Loucy (cell line): ENCODE measurements around the gene AGK.

Experiments used
- H2AFZ ChIP-seq: fragments of 200-600 bp; sonication (generic); 2 replicates; pipeline ENCODE4 v1.6.0; 2016; ENCODE audit warnings: antibody characterized with exemption, mild to moderate bottlenecking, low read length, moderate library complexity
- H3F3A ChIP-seq: fragments of 200-600 bp; 2 replicates; pipeline ENCODE4 v1.6.0; 2016; ENCODE audit warnings: antibody characterized with exemption, low read depth, mild to moderate bottlenecking
- H3K27me3 ChIP-seq: fragments of 200-600 bp; sonication (generic); 2 replicates; pipeline ENCODE4 v1.6.1; 2014; ENCODE audit warnings: low read length, mild to moderate bottlenecking; ENCODE audit not compliant: insufficient read depth, poor library complexity, severe bottlenecking
- H3K36me3 ChIP-seq: fragments of 200-600 bp; sonication (generic); 2 replicates; pipeline ENCODE4 v1.6.1; 2016; ENCODE audit warnings: low read length; ENCODE audit not compliant: insufficient read depth
- H3K4me1 ChIP-seq: fragments of 200-600 bp; sonication (generic); 2 replicates; pipeline ENCODE4 v1.5.1; 2014; ENCODE audit warnings: low read length, mild to moderate bottlenecking; ENCODE audit not compliant: insufficient read depth, poor library complexity, severe bottlenecking
- H3K4me2 ChIP-seq: fragments of 200-600 bp; sonication (generic); 2 replicates; pipeline ENCODE4 v1.6.0; 2014; ENCODE audit warnings: antibody characterized with exemption, low read length, low read depth, mild to moderate bottlenecking; ENCODE audit not compliant: poor library complexity, severe bottlenecking
- H3K4me3 ChIP-seq: fragments of 200-600 bp; sonication (generic); 2 replicates; pipeline ENCODE4 v1.5.1; 2014; ENCODE audit warnings: low read length, mild to moderate bottlenecking, mixed read lengths; ENCODE audit not compliant: poor library complexity, severe bottlenecking
- H3K79me2 ChIP-seq: fragments of 200-600 bp; sonication (generic); 2 replicates; pipeline ENCODE4 v1.6.1; 2014; ENCODE audit warnings: low read length; ENCODE audit not compliant: insufficient read depth
- H3K9ac ChIP-seq: fragments of 200-600 bp; sonication (generic); 2 replicates; pipeline ENCODE4 v1.6.0; 2014; ENCODE audit warnings: mild to moderate bottlenecking, low read depth, low read length, moderate library complexity; ENCODE audit not compliant: poor library complexity, severe bottlenecking
- H3K9me2 ChIP-seq: fragments of 200-600 bp; sonication (generic); replicated peaks from 2 replicates; pipeline ENCODE4 v1.6.1; 2016; ENCODE audit warnings: low read depth, low read length, mixed read lengths
- H3K9me3 ChIP-seq: fragments of 200-600 bp; sonication (generic); 2 replicates; pipeline ENCODE4 v1.6.1; 2014; ENCODE audit warnings: mild to moderate bottlenecking, antibody characterized with exemption, low read length, low read depth; ENCODE audit not compliant: insufficient read depth
- H4K20me1 ChIP-seq: fragments of 200-600 bp; sonication (generic); 2 replicates; pipeline ENCODE4 v1.6.0; 2014; ENCODE audit warnings: antibody characterized with exemption, low read length, mild to moderate bottlenecking; ENCODE audit not compliant: insufficient read depth, poor library complexity, severe bottlenecking
- CTCF ChIP-seq: fragments of 200-600 bp; sonication (generic); conservative IDR thresholded peaks from 2 replicates; pipeline ENCODE4 v1.5.1; 2014; ENCODE audit warnings: mild to moderate bottlenecking, antibody characterized with exemption, low read length
- EZH2phosphoT487 ChIP-seq: fragments of 200-600 bp; IDR thresholded peaks from 2 replicates; pipeline ENCODE4 v1.6.1; 2018; ENCODE audit warnings: antibody characterized with exemption, mild to moderate bottlenecking, moderate library complexity, borderline replicate concordance

Gene AGK

GRCh38 chr7:141665208-141666035, 114.2 kb downstream of the AGK start:
- Histone ChIP-seq H3K4me1 (peaks cover 5% of the 10 kb centered on the region), H3K36me3 (peaks cover 54% of the 10 kb centered on the region; the same call in 1 of the 2 replicates), H3F3A (no peaks in the 10 kb centered on the region), H3K27me3 (no peaks in the 10 kb centered on the region), H3K9ac (no peak overlapping the region), H3K9me2 (no peaks in the 10 kb centered on the region), H3K4me2 (no peak overlapping the region), H3K79me2 (no peaks in the 10 kb centered on the region), H3K4me3 (no peak overlapping the region), H3K9me3 (no peaks in the 10 kb centered on the region), H4K20me1 (no peaks in the 10 kb centered on the region), H2AFZ (no peak overlapping the region)
- TF ChIP-seq CTCF (no peak), EZH2phosphoT487 (no peak)

GRCh38 chr7:141666071-141666470, 114.9 kb downstream of the AGK start:
- H3K4me1 ChIP-seq, result peaks cover 5% of the 10 kb centered on the region
- no peaks in the 10 kb centered on the region for H4K20me1 ChIP-seq
- H3K79me2 ChIP-seq, result no peaks in the 10 kb centered on the region
- H3F3A ChIP-seq, result no peaks in the 10 kb centered on the region
- H3K9me2 ChIP-seq, result no peaks in the 10 kb centered on the region
- H2AFZ ChIP-seq, result no peak overlapping the region
- H3K9ac ChIP-seq, result no peak overlapping the region
- H3K4me2 ChIP-seq, result no peak overlapping the region
- H3K4me3 ChIP-seq, result no peak overlapping the region
- H3K9me3 ChIP-seq, result no peaks in the 10 kb centered on the region
- no peaks in the 10 kb centered on the region for H3K27me3 ChIP-seq
- peaks cover 56% of the 10 kb centered on the region; the same call in 1 of the 2 replicates for H3K36me3 ChIP-seq
- TF ChIP-seq CTCF (no peak), EZH2phosphoT487 (no peak)

- Histone ChIP-seq H3K9me2 (no peaks in the 10 kb centered on the region), H2AFZ (no peak overlapping the region), H3K27me3 (no peaks in the 10 kb centered on the region), H4K20me1 (no peaks in the 10 kb centered on the region), H3K9me3 (no peaks in the 10 kb centered on the region), H3K9ac (no peak overlapping the region), H3K79me2 (no peaks in the 10 kb centered on the region), H3K36me3 (peaks cover 52% of the 10 kb centered on the region; the same call in 1 of the 2 replicates), H3F3A (no peaks in the 10 kb centered on the region), H3K4me2 (no peak overlapping the region), H3K4me1 (no peaks in the 10 kb centered on the region), H3K4me3 (no peak overlapping the region)
- TF ChIP-seq EZH2phosphoT487, result no peak
- no peak for TF ChIP-seq CTCF
Observed at GRCh38 chr7:141668853-141669252, 117.6 kb downstream of the AGK start.
